Raji (cell line): ENCODE measurements around the gene KRT26.

Experiments used
- POLR2A ChIP-seq: IDR thresholded peaks from 2 replicates; pipeline ENCODE4 v1.6.1; 2011; ENCODE audit warnings: low read depth, low read length, control low read depth; ENCODE audit not compliant: insufficient read depth

KRT26 gene

GRCh38 chr17:40772101-40772500 lies at the start of gene KRT26:
KRT26 (minus strand) TSS chr17:40772201; CDS start chr17:40772113, 88 bp downstream.
- TF ChIP-seq POLR2A, result no peak

GRCh38 chr17:40821536-40821935 lies 49.5 kb upstream of the KRT26 start:
- TF ChIP-seq POLR2A, result no peak

GRCh38 chr17:40820228-40820838 lies 48.3 kb upstream of the KRT26 start:
- TF ChIP-seq POLR2A, result no peak

GRCh38 chr17:40819528-40820125 lies 47.6 kb upstream of the KRT26 start:
- TF ChIP-seq POLR2A, result no peak

- peak; percentile 45 for TF ChIP-seq POLR2A
Observed at GRCh38 chr17:40818733-40819527, 46.9 kb upstream of the KRT26 start.

GRCh38 chr17:40818343-40818732 lies 46.3 kb upstream of the KRT26 start:
- no peak for TF ChIP-seq POLR2A

GRCh38 chr17:40817103-40817682 lies 45.2 kb upstream of the KRT26 start:
- TF ChIP-seq POLR2A, result 0 out of 2 replicates have a peak, but pooled peaks have one; percentile 16

- TF ChIP-seq POLR2A, result no peak
Observed at GRCh38 chr17:40816569-40816968, 44.6 kb upstream of the KRT26 start.

- TF ChIP-seq POLR2A, result no peak
Observed at GRCh38 chr17:40815381-40815780, 43.4 kb upstream of the KRT26 start.

GRCh38 chr17:40813804-40814203 lies 41.8 kb upstream of the KRT26 start:
- no peak for TF ChIP-seq POLR2A

- TF ChIP-seq POLR2A, result no peak
Observed at GRCh38 chr17:40812639-40813038, 40.6 kb upstream of the KRT26 start.

GRCh38 chr17:40810494-40810893 lies 38.5 kb upstream of the KRT26 start:
- TF ChIP-seq POLR2A, result no peak

GRCh38 chr17:40809721-40810421 lies 37.9 kb upstream of the KRT26 start:
- no peak for TF ChIP-seq POLR2A

GRCh38 chr17:40806131-40806530 lies 34.1 kb upstream of the KRT26 start:
- no peak for TF ChIP-seq POLR2A

- TF ChIP-seq POLR2A, result no peak
Observed at GRCh38 chr17:40803617-40804082, 31.6 kb upstream of the KRT26 start.

- no peak for TF ChIP-seq POLR2A
Observed at GRCh38 chr17:40801157-40801556, 29.2 kb upstream of the KRT26 start.

GRCh38 chr17:40800381-40800780 lies 28.4 kb upstream of the KRT26 start:
- no peak for TF ChIP-seq POLR2A
